ENCODE measurements around the gene CD180.

Gene CD180

DNA sequence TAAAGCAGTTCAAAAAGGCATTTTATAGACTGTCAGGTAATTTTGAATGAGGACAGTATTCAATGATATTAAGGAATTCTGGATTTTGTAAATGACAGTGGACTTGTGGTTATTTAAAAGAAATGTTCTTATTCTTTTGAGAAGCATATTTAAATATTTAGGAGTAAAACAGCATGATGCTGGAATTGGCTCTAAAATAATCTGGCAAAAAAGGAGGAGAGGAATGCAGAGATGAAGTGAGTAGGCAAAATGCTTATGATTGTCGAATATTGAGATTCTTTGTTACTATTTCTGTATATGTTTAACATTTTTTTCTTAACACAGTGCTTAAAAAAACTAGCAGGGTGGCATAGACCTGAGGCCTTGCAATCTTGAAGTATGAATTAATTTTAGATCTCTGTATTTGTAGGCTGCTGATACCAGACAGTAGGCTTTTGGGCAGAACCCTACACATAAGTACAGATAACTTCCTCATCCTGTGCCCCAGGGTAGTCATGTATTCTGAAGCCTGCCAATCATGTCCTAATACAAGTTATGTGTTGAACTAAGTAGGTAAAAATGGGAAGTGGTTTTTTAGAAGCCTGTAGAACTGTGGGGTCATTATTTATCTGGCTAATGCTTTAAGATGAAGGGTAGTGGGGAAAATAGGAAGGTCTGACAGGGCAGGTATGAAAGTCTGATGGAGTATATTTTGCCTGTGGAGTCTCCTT is 9.4 kb downstream of the CD180 start:
- TF ChIP-seq CTCF (IDR thresholded peaks at IDR 0.05) = no peak
- Mint-ChIP-seq H3K27me3 (ENCODE audit: low read depth, poor library complexity) (no peaks in the 10 kb centered on the region), H3K9me3 (peaks cover 14% of the 10 kb centered on the region), H3K4me1 (peaks cover 53% of the 10 kb centered on the region), H3K27ac (no peak overlapping the region), H3K4me3 (no peak overlapping the region), H3K36me3 (ENCODE audit: low read depth) (peaks cover 9% of the 10 kb centered on the region)
- no peak for DNase-seq

GRCh38 chr5:67183859-67184258 is 12.7 kb downstream of the CD180 start:
- H3K9me3 Mint-ChIP-seq = peaks cover 5% of the 10 kb centered on the region
- H3K4me1 Mint-ChIP-seq = peaks cover 59% of the 10 kb centered on the region
- TF ChIP-seq CTCF (IDR thresholded peaks at IDR 0.05) = no peak
- no peaks in the 10 kb centered on the region for H3K36me3 Mint-ChIP-seq (ENCODE audit: low read depth)
- no peak overlapping the region for H3K27ac Mint-ChIP-seq
- no peak overlapping the region for H3K4me3 Mint-ChIP-seq
- no peaks in the 10 kb centered on the region for H3K27me3 Mint-ChIP-seq (ENCODE audit: low read depth, poor library complexity)
- no peak for DNase-seq

- peaks cover 16% of the 10 kb centered on the region for H3K9me3 Mint-ChIP-seq
- H3K27ac Mint-ChIP-seq = peak overlapping the region; percentile 98
- no peak for TF ChIP-seq CTCF (IDR thresholded peaks at IDR 0.05)
- H3K36me3 Mint-ChIP-seq (ENCODE audit: low read depth) = peaks cover 8% of the 10 kb centered on the region
- H3K27me3 Mint-ChIP-seq (ENCODE audit: low read depth, poor library complexity) = no peaks in the 10 kb centered on the region
- peak overlapping the region; percentile 14 for H3K4me3 Mint-ChIP-seq
- peaks cover 65% of the 10 kb centered on the region for H3K4me1 Mint-ChIP-seq
- peak; percentile 57 for DNase-seq
These were observed 14.3 kb downstream of the CD180 start for GRCh38 chr5:67182301-67182790.

DNA sequence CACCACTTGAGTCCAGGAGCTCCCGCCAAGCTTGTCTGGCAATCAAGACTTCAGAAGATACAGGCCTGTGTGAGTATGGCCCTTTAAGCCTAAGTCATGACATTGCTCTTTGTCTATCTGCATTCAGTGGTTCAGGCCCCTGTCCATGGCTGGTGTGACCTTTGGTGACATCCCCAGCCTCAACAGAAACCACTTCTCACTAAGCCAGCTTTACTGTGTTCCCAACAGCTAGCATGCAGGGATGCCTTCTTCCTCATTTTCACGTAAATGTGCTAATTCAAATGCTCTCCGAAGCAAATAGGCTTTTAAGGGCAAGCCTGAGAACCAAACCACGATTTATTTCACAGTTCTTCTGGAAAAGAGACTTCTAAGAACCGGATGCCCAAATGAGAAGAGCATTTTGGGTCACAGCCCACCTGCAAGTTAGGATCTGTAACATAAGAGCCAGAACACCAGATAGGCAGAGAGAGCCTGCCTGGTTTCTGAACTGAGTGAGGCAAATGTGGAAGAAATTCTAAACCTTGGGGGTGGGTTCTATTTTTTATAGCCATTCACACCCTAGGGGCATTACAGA is 14.9 kb downstream of the CD180 start:
- H3K9me3 Mint-ChIP-seq = peaks cover 22% of the 10 kb centered on the region
- peak overlapping the region; percentile 33 for H3K4me3 Mint-ChIP-seq
- peaks cover 65% of the 10 kb centered on the region for H3K4me1 Mint-ChIP-seq
- no peak for TF ChIP-seq CTCF (IDR thresholded peaks at IDR 0.05)
- H3K36me3 Mint-ChIP-seq (ENCODE audit: low read depth) = peaks cover 13% of the 10 kb centered on the region
- no peaks in the 10 kb centered on the region for H3K27me3 Mint-ChIP-seq (ENCODE audit: low read depth, poor library complexity)
- peak overlapping the region; percentile 98 for H3K27ac Mint-ChIP-seq
- DNase-seq = no peak

DNA sequence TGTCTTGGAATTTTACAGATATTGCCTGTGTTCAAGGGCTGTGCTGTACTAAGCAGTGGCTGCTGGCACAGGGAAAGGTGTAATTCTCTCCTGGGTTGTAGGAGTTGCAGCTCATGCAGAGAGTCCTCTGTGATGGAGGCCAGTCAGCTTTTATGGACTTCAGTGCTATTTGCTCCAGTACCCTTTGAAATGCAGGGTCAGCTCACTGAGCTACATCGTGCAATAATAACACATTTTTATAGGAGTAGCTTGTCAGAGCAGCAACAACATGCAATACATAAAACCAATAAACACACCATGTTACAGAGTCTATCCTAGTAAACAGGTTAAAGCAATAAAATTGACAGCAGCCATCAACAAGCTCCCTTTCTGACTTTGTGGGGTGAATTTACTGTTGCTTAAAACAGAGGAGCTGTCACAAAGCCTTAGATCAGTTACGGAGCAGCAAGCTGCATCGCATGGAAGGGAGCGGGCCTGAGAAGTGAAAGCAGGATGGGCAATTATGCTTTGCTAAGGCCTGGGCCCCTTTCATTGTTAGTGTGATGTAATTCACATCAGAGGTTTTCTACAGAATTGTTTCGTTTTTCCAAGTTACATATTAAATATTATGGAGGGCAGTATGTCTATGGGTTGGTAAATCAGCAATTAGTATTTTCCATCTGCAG is 16.8 kb downstream of the CD180 start:
- Mint-ChIP-seq H3K27me3 (ENCODE audit: low read depth, poor library complexity) (peaks cover 5% of the 10 kb centered on the region), H3K9me3 (peaks cover 34% of the 10 kb centered on the region), H3K4me3 (peak overlapping the region; percentile 58), H3K4me1 (peaks cover 60% of the 10 kb centered on the region), H3K27ac (peak overlapping the region; percentile 94), H3K36me3 (ENCODE audit: low read depth) (peaks cover 15% of the 10 kb centered on the region)
- DNase-seq = no peak
- TF ChIP-seq CTCF (IDR thresholded peaks at IDR 0.05) = no peak
